GM20000 (cell line): ENCODE results near the gene AKAP10.
"Not testable (repeated sequence)": the region's sequence is repeated elsewhere in the genome, so short reads cannot be mapped to it uniquely, and the experiment has no call there.

Experiments used
- DNase-seq: peaks from one replicate; pipeline ENCODE4 v3.0.0; 2012; ENCODE audit warnings: low spot score
- CTCF ChIP-seq: IDR thresholded peaks from 2 replicates; pipeline ENCODE4 v1.5.1; 2012; ENCODE audit warnings: mild to moderate bottlenecking, control low read depth; ENCODE audit errors: extremely low read depth, missing control alignments

Gene AKAP10

GRCh38 chr17:19977293-19978208 is at the start of gene AKAP10:
Gene AKAP10, minus strand, starts transcription at chr17:19977828. Its CDS starts 149 bp downstream, at chr17:19977679.
- TF ChIP-seq CTCF: no peak
- peak; percentile 97 for DNase-seq

GRCh38 chr17:20026960-20027359 is 49.3 kb upstream of the AKAP10 start:
- DNase-seq: no peak

GRCh38 chr17:20022701-20023100 is 45.1 kb upstream of the AKAP10 start:
- no peak for TF ChIP-seq CTCF
- no peak for DNase-seq

More at GRCh38 chr17:20026960-20027359, 49.3 kb upstream of the AKAP10 start:
- no peak for TF ChIP-seq CTCF

- DNase-seq: not testable (repeated sequence)
Observed at GRCh38 chr17:20016475-20016992, 38.9 kb upstream of the AKAP10 start.

GRCh38 chr17:20012017-20012536 is 34.4 kb upstream of the AKAP10 start:
- no peak for DNase-seq
- TF ChIP-seq CTCF: no peak

GRCh38 chr17:20010936-20011335 is 33.3 kb upstream of the AKAP10 start:
- DNase-seq: no peak
- no peak for TF ChIP-seq CTCF

- TF ChIP-seq CTCF: peak; percentile 5
- DNase-seq: peak; percentile 25
Observed at GRCh38 chr17:20010099-20010863, 32.7 kb upstream of the AKAP10 start.
